HG03457 (cell line): ENCODE measurements around the gene GPR65.

ENCODE experiments used
- ATAC-seq: cut with Tn5 transposase; IDR thresholded peaks from one replicate; pipeline ENCODE4 v1.9.1; 2021; ENCODE audit warnings: moderate number of reproducible peaks; ENCODE audit not compliant: unreplicated experiment

Gene GPR65

DNA sequence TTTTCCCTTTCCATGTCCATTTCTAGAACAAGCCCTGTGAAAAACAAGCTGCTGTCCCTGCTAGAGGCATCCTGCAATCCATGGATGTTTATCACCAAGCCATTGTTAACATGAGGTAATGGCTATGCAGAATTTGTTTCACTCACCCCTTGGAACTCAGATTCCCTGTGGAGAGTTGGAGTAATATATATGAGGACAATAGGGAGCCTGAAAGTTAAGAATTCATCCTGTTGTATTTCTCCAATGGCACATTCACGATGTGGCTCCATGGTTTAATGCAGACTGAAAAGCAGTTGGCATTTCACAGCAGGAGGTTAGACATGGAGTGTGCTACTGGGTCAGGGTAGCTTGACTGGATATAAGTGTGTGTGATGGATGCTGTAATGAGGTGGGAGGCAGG, 32.4 kb downstream of the GPR65 start:
- ATAC-seq = no peak

DNA sequence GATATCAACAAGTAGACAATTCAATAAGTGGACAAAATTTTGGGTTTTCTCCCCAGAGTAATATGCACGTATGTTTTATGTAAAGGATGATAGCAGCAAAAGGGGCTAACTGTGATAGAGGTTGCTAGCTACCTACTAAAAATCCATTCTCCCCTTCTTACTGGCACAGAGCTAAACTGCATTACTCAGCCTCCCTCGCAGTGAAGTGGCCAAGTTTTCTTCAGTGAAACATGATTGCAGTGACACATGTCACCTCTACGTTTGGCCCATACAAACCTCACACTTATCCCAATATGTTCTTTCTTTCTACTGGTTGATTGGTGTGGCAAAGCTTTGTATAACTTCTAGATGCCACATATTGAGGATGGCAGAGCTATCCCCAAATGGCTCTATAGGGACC, 34.3 kb downstream of the GPR65 start:
- ATAC-seq = no peak

DNA sequence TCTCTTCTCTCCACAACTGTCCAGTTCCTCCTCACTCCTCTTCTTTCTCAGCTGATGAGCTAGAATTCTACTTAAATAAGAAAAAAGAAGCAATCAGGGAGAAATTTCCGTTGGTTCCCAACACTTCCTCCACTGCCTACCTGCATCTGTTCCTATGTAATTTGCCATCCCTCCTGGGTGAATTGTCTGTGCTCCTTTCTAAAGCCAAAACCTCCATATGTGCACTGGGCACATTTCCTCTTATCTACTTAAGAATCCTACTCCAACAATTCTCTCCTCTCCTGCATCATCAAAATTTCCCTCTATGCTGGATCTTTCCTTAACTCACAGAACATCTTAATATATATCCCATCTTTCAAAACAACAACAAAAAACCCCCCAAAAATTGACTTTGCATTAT, 35.2 kb downstream of the GPR65 start:
- ATAC-seq = no peak

DNA sequence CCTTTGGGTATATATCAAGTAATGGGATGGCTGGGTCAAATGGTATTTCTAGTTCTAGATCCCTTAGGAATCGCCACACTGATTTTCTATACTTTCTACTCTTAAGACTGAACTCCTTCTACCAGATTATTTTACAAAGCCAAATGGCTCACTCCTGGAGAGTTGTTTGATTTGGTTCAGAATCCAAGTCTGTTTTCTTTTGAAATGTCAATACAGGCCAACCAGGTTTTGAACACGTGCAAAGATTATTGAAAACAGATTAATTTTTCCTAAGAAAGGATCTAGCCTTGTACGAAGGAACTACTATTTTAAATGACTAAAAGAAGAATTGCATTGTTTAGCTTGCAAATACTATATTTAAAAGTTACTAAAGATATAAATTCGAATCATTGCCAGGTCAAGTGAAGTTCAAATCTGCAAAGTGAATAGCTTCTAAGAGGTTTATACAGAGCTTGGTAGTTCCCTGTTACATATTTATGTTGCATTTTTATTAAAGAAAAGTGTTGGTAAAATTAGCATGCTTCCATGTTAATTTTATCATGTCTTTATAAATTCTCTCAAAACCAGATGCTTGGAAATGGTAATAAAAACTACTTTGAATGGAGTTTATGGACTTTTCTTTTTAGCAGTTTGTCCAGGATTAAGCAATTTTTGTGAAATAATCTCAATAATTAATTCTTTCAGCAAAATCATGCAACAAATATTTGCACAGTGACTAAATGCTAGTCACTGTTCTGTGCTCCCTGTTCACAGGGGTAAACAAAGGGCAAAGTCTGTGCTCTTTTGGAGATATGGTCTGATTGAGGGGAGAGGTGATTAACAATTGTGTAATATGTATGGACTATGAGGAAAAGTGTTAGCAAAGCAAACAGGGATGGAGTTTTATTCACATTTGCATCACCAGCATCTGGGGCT, 38.9 kb downstream of the GPR65 start:
- ATAC-seq = no peak

DNA sequence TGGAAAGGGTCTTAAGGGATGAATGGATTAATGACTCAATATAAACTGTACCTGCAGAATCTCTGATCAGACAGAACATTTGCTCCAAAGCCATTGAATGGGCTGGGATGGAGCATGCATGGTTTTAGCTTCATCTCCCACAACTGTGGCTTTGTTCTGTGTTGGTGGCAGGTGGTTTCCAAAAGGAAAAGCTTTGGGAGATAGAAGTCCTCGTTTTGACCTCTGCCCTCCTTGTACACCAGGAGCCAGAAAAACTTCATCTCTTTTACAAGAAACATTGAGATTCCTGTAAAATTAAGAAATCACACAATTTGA, 39.5 kb downstream of the GPR65 start:
- ATAC-seq = no peak

DNA sequence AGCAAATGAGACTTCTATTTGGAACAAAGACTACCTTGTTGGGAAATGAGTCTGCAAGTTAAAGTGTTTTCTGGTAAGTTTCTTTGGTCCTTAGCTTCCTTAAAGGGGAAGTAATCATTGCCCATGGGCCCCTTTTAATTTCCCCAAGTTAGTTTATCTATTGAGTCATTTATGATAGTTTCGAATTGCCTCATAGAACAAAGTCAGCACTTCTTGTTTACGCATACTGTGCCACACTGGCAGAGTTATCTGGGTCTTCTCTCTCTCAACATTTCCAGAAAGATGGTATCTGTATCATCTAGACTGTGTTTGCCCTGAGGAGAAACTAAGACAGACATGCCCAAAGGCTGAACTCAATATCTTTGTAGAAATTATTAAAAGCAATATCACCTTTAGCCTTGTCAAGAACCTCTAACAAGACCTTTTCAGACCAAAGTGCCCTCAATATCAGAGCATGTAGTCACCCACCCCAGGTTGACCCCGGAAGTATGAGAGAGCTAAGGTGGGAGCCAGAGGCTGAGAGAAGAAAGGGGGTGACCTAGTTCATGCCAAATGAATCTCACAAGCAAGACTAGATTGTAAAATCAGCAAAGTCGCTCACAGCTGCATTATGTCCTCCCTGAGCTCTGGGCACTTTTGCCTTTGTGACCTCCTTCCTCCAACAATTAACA, 40.0 kb downstream of the GPR65 start:
- ATAC-seq = peak; percentile 90

DNA sequence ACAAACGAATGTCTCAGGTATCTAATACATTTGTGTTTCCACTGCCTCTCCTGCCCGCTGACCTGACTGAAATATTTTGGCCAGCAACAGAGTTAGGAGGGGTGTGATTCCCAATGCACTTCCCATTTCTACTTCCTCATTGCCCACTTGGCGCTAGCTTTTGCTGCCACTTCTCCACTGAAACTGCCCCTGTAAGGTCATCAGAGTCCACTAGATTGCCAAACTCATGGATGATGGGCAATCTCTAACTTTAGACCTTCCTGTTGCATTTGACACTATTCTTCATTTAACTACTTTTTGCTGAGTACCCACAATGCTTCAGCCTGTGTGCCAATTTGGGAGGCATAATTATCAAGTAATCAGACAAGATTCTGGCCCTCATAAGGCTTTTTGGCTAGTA, 40.8 kb downstream of the GPR65 start:
- ATAC-seq = no peak

DNA sequence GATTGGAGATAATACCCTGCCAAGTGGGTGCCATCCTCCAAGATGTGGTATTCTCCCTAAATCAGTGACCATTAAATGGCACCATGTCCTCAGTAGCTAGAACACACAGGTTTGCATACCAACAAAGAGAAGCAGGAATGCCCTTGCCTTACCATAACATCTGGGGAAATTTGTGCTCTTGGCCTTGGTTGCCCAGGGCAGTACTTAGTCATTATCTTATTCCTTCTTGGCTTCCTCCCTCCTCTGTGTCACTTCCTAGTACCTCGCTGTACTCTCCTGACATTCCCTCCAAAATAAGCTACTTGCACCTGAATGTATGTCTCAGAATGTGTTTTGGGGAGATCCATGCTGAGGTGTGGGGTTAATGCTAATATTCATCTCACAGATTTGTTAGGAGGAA, 43.4 kb downstream of the GPR65 start:
- no peak for ATAC-seq

DNA sequence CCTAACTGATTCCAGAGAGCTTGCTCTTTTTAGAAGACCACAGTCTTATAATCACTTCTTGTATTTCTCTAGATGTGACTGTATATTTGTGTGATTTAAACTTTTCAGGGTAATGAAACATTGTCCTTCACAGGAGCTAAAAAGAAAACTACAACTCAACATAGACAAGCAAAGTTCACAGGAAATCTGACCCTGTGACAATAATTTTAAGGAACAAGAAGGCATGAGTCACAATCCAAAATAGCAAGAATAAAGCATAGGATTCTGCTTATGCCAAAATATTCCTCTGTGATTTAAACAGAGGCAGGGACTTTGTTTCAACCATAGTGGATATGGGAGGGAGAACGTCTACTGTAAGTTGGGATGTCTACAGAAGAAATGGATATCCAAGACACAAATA, 44.3 kb downstream of the GPR65 start:
- ATAC-seq = no peak

DNA sequence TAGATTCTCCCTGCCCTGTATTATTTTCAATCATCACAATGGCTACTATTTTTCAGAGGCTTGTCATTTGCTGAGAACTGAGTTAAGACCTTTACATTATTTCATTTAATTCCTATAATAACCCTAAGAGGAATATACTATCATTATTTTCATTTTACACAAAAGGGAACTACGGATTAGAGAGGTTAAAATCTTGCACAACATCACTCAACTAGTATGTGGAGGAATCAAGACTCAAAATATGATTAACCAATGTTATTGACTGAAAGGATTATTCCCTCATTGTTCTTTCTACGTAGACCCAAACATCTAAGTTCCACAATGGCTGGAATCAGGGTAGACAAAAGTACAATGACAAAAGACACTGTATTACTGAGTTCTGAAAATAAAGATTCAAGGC, 45.0 kb downstream of the GPR65 start:
- ATAC-seq = no peak

DNA sequence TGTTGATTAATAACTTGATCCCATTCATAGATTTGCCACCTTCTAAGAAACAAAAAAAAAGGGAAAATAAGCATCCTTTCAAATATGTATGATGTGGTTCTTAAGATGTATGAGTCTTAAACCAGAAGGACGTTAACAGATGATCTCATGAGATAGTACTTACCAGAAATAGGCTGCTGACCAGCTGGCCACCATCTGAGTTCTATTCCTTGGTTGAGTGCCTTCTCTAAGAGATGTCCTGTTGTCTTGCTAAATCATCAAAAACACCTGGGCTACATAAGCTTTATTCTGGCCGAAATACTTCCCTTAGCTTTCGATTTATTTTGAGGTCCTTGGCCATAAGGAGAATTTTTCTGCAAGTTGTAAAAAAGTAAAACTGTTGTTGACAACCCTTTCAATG, 55.6 kb downstream of the GPR65 start:
- ATAC-seq = no peak

DNA sequence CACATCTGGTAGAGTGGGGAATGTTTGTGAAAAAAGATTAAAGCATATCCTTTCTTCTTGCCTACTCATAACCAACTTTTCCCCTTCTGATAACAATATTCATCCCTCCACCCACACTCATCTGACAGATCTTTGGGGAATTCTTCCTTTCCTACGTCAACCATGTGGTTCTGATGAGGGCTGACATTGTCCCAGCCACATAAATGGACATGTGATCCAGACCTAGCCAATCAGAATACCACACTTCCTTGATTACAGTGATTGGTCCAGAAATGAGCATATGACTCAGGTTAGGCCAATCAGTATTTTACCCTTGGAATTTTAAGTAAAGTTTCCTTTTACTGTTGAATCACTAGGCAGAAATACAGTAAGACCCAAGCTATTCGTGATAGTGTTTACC, 58.9 kb downstream of the GPR65 start:
- ATAC-seq = no peak
